GM12892 (cell line): ENCODE results near the gene PRMT5.

Experiments
- POLR2A ChIP-seq: IDR thresholded peaks from 2 replicates; pipeline ENCODE4 v1.6.1; 2011; ENCODE audit warnings: low read depth, low read length, control low read depth
- POLR2AphosphoS5 ChIP-seq: IDR thresholded peaks from 2 replicates; pipeline ENCODE4 v1.6.1; 2011; ENCODE audit warnings: low read depth, low read length, control low read depth
- TAF1 ChIP-seq: IDR thresholded peaks from 2 replicates; pipeline ENCODE4 v1.6.1; 2011; ENCODE audit warnings: low read depth, mild to moderate bottlenecking, control low read depth, low read length, borderline replicate concordance

- TF ChIP-seq TAF1 (no peak), POLR2A (no peak), POLR2AphosphoS5 (no peak)
Observed at GRCh38 chr14:22892488-22892887, 36.7 kb downstream of the PRMT5 start.
